Superior temporal gyrus (tissue), 1 donor: ENCODE results near the gene HLCS.
A peak's percentile ranks its signal among the peaks of the same experiment; 100 is the strongest.

Experiments used
- DNase-seq: peaks from one replicate; pipeline ENCODE4 v3.0.0-alpha.2; 2016; ENCODE audit errors: extremely low spot score

HLCS gene

GRCh38 chr21:36813052-36813451, 153.4 kb downstream of the HLCS start:
- DNase-seq: no peak

- DNase-seq: no peak
Observed at GRCh38 chr21:36811762-36812161, 154.7 kb downstream of the HLCS start.

- DNase-seq: no peak
Observed at GRCh38 chr21:36810443-36810842, 156.0 kb downstream of the HLCS start.

GRCh38 chr21:36807422-36807928, 159.0 kb downstream of the HLCS start:
- no peak for DNase-seq

GRCh38 chr21:36806103-36806502, 160.4 kb downstream of the HLCS start:
- no peak for DNase-seq

- no peak for DNase-seq
Observed at GRCh38 chr21:36804874-36805611, 161.4 kb downstream of the HLCS start.

GRCh38 chr21:36803816-36804439, 162.5 kb downstream of the HLCS start:
- no peak for DNase-seq

- peak; percentile 84 for DNase-seq
Observed at GRCh38 chr21:36803051-36803645, 163.3 kb downstream of the HLCS start.

GRCh38 chr21:36800734-36801133, 165.7 kb downstream of the HLCS start:
- DNase-seq: no peak

GRCh38 chr21:36799869-36800268, 166.6 kb downstream of the HLCS start:
- no peak for DNase-seq

- DNase-seq: no peak
Observed at GRCh38 chr21:36798491-36798890, 168.0 kb downstream of the HLCS start.

- DNase-seq: no peak
Observed at GRCh38 chr21:36796070-36796469, 170.4 kb downstream of the HLCS start.

- no peak for DNase-seq
Observed at GRCh38 chr21:36792505-36792967, 173.9 kb downstream of the HLCS start.

- DNase-seq: peak; percentile 52
Observed at GRCh38 chr21:36791695-36792470, 174.6 kb downstream of the HLCS start.

GRCh38 chr21:36791180-36791579, 175.3 kb downstream of the HLCS start:
- no peak for DNase-seq

GRCh38 chr21:36790616-36791015, 175.9 kb downstream of the HLCS start:
- DNase-seq: peak; percentile 38

- DNase-seq: no peak
Observed at GRCh38 chr21:36788120-36788638, 178.3 kb downstream of the HLCS start.

GRCh38 chr21:36786186-36786585, 180.3 kb downstream of the HLCS start:
- no peak for DNase-seq

- DNase-seq: no peak
Observed at GRCh38 chr21:36785615-36786014, 180.9 kb downstream of the HLCS start.

- no peak for DNase-seq
Observed at GRCh38 chr21:36784947-36785346, 181.5 kb downstream of the HLCS start.

- no peak for DNase-seq
Observed at GRCh38 chr21:36783612-36784374, 182.7 kb downstream of the HLCS start.
